CD4-positive, alpha-beta T cell (primary cell): Measurements from ENCODE around the gene INPP5F. TPM values are rescaled to one million over a fixed set of nuclear protein-coding genes. Genes with fewer than 3 reads are reported as not detected.

ENCODE experiments used
- ATAC-seq: fragments of 200-7000 bp; cut with Tn5 transposase; one replicate; pipeline ENCODE4 v1.10.0; 2022; ENCODE audit warnings: mild to moderate bottlenecking; ENCODE audit not compliant: poor library complexity
- CTCF ChIA-PET: fragments of 350-600 bp; sonication (Branson Sonifier 250); formaldehyde crosslinking; loops from one replicate; lab custom pipeline; 2021; ENCODE audit warnings: antibody characterized with exemption, inconsistent platforms; lab: Charles Lee
- POLR2A ChIA-PET: fragments of 350-600 bp; sonication (Branson Sonifier 250); formaldehyde crosslinking; loops from one replicate; lab custom pipeline; 2021; ENCODE audit warnings: antibody characterized with exemption, inconsistent platforms; lab: Charles Lee
- DNase-seq, 14 experiments: peaks; one replicate each; pipeline ENCODE4 v3.0.0-alpha.2; 2013 to 2020; ENCODE audit warnings: mixed read lengths in 2 of 14
- H3K27ac ChIP-seq, 2 donors: one replicate each; pipeline versions ENCODE4 v1.5.1 to v1.7.0; 2013; ENCODE audit warnings: low read length in 2 of 2, low read depth in 1 of 2, mild to moderate bottlenecking in 1 of 2
- H3K27me3 ChIP-seq, 2 experiments: 1 replicate in 1 of 2; 2 replicates in 1 of 2; pipeline versions ENCODE4 v1.6.1 to v1.7.0; 2013; ENCODE audit warnings: low read length in 2 of 2, control low read depth in 1 of 2, mild to moderate bottlenecking in 1 of 2, moderate library complexity in 1 of 2; ENCODE audit not compliant: insufficient read depth in 2 of 2, control insufficient read depth in 1 of 2
- H3K36me3 ChIP-seq: one replicate; pipeline ENCODE4 v1.6.1; 2013; ENCODE audit warnings: low read length, control low read depth; ENCODE audit not compliant: insufficient read depth
- H3K4me1 ChIP-seq: one replicate; pipeline ENCODE4 v1.6.1; 2013; ENCODE audit warnings: low read length, control low read depth; ENCODE audit not compliant: insufficient read depth
- H3K4me3 ChIP-seq: one replicate; pipeline ENCODE4 v1.5.1; 2013; ENCODE audit warnings: mild to moderate bottlenecking, low read length, moderate library complexity
- H3K9me3 ChIP-seq, 2 experiments: 1 replicate in 1 of 2; 2 replicates in 1 of 2; pipeline versions ENCODE4 v1.6.1 to v1.7.0; 2013; ENCODE audit warnings: low read length in 2 of 2, mild to moderate bottlenecking in 2 of 2, control low read depth in 1 of 2, moderate library complexity in 1 of 2; ENCODE audit not compliant: control insufficient read depth in 1 of 2, insufficient read depth in 1 of 2
- H3K27ac Mint-ChIP-seq: one replicate; pipeline ENCODE4 v1.8.0; 2020; ENCODE audit warnings: mixed read lengths
- H3K27me3 Mint-ChIP-seq: one replicate; pipeline ENCODE4 v1.8.0; 2021; ENCODE audit warnings: mixed read lengths
- H3K36me3 Mint-ChIP-seq: one replicate; pipeline ENCODE4 v1.8.0; 2021; ENCODE audit warnings: low read depth, mixed read lengths
- H3K4me1 Mint-ChIP-seq: one replicate; pipeline ENCODE4 v1.8.0; 2021; ENCODE audit warnings: low read depth, mixed read lengths
- H3K4me3 Mint-ChIP-seq: one replicate; pipeline ENCODE4 v1.8.0; 2020; ENCODE audit warnings: mild to moderate bottlenecking, mixed read lengths
- H3K9me3 Mint-ChIP-seq: one replicate; pipeline ENCODE4 v1.8.0; 2020; ENCODE audit warnings: mixed read lengths
- intact Hi-C, 2 experiments: fragments of 100-400 bp; cut with DNase I in 1 of 2; cut with micrococcal nuclease in 1 of 2; formaldehyde crosslinking; loops; one replicate each; pipeline versions ENCODE4 v1.15.1 to v1.9.0; 2023 to 2025; cut with DNase I, micrococcal nuclease
- total RNA-seq, 174 experiments: library from RNA in 2 of 174; stranded (reverse) in 2 of 174; gene quantifications; one replicate each; pipeline ENCODE4 v1.2.3 and lab custom pipeline; 2021 to 2026
- TF ChIP-seq, protein P1 (sequence below): fragments of 200-600 bp; IDR thresholded peaks from one replicate; pipeline ENCODE4 v1.8.0; 2022; ENCODE audit warnings: antibody characterized with exemption, mild to moderate bottlenecking

Gene INPP5F
- total RNA-seq, 2 experiments from 2014 or later = 6.2 to 6.4 TPM

DNA sequence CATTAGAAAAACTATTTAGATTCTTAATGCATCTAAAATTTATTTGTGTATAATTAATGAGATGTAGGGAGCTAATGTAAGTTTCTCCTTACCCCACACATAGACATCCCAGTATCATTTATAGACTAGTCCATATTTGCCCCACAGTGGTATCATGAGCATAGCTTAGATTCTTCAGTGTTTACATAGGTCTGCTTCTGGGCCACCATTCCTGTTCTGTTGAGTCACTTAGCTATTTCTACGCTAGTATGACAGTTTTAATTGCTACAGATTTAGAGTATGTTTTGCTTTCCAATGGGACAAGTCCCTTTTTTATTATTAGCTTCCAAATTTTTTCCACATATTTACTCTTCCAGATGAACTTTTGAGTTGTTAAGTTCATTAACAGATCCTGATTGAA lies 77.4 kb downstream of the INPP5F start:
- Histone ChIP-seq H3K4me3 (no peak overlapping the region), H3K27me3 (no peaks in the 10 kb centered on the region), H3K27ac (no peak overlapping the region), H3K4me1 (no peaks in the 10 kb centered on the region), H3K36me3 (no peaks in the 10 kb centered on the region), H3K9me3 (no peaks in the 10 kb centered on the region)
- Mint-ChIP-seq H3K9me3 (no peaks in the 10 kb centered on the region), H3K27ac (no peak overlapping the region), H3K4me3 (no peak overlapping the region), H3K27me3 (no peaks in the 10 kb centered on the region), H3K4me1 (no peaks in the 10 kb centered on the region), H3K36me3 (peaks cover 48% of the 10 kb centered on the region)
- TF ChIP-seq, protein P1, sequence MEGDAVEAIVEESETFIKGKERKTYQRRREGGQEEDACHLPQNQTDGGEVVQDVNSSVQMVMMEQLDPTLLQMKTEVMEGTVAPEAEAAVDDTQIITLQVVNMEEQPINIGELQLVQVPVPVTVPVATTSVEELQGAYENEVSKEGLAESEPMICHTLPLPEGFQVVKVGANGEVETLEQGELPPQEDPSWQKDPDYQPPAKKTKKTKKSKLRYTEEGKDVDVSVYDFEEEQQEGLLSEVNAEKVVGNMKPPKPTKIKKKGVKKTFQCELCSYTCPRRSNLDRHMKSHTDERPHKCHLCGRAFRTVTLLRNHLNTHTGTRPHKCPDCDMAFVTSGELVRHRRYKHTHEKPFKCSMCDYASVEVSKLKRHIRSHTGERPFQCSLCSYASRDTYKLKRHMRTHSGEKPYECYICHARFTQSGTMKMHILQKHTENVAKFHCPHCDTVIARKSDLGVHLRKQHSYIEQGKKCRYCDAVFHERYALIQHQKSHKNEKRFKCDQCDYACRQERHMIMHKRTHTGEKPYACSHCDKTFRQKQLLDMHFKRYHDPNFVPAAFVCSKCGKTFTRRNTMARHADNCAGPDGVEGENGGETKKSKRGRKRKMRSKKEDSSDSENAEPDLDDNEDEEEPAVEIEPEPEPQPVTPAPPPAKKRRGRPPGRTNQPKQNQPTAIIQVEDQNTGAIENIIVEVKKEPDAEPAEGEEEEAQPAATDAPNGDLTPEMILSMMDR = no peak
- ChIA-PET POLR2A (interaction anchor here (0.5 to 1.8 kb wide), 2 partner anchors 8 to 1205 kb away, joined by 4 to 5 read pairs; no protein-coding TSS in a partner anchor), CTCF (interaction anchor here (1.2 to 1.8 kb wide), 3 partner anchors 10 to 116 kb away, joined by 3 to 4 read pairs (median 3); no protein-coding TSS in a partner anchor)
- ATAC-seq (no peak), DNase-seq (no peak)
- intact Hi-C loops = no loop called here

DNA sequence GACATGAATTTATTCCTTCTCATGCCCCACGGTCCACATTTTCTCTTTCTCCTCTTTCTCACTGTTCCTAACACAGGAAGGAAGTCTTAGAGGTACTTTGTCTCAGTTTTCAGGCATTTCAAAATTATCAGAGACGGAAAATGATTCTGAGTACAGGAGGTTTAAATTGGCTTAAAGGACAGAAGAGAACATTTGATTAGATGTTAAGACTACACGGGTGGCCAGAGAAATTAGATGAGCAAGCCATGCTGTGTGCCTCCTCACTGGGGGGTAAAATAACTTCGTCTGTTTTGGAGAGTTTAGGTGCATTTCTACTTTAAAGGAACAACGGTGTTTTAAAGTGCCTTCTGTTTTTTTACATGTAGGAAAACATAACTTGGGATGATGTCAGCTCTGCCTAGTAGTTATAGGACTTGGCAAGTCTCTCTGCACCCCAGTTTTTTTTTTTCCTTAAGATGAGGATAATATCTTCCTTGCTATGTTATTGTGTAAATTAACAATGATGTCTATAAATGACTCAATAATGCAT lies 79.9 kb downstream of the INPP5F start:
- no peaks in the 10 kb centered on the region for H3K4me1 Mint-ChIP-seq
- H3K4me1 ChIP-seq = no peaks in the 10 kb centered on the region
- no peaks in the 10 kb centered on the region for H3K9me3 ChIP-seq
- no peak overlapping the region for H3K27ac ChIP-seq
- POLR2A ChIA-PET = no interaction called here
- no peaks in the 10 kb centered on the region for H3K27me3 Mint-ChIP-seq
- TF ChIP-seq, protein P1 = no peak
- H3K36me3 ChIP-seq = no peaks in the 10 kb centered on the region
- H3K4me3 ChIP-seq = no peak overlapping the region
- ATAC-seq (no peak), DNase-seq (no peak)
- no peak overlapping the region for H3K4me3 Mint-ChIP-seq
- H3K27ac Mint-ChIP-seq = no peak overlapping the region
- H3K9me3 Mint-ChIP-seq = no peaks in the 10 kb centered on the region
- peaks cover 41% of the 10 kb centered on the region for H3K36me3 Mint-ChIP-seq
- no peaks in the 10 kb centered on the region for H3K27me3 ChIP-seq
- intact Hi-C loops = no loop called here
- CTCF ChIA-PET = no interaction called here

DNA sequence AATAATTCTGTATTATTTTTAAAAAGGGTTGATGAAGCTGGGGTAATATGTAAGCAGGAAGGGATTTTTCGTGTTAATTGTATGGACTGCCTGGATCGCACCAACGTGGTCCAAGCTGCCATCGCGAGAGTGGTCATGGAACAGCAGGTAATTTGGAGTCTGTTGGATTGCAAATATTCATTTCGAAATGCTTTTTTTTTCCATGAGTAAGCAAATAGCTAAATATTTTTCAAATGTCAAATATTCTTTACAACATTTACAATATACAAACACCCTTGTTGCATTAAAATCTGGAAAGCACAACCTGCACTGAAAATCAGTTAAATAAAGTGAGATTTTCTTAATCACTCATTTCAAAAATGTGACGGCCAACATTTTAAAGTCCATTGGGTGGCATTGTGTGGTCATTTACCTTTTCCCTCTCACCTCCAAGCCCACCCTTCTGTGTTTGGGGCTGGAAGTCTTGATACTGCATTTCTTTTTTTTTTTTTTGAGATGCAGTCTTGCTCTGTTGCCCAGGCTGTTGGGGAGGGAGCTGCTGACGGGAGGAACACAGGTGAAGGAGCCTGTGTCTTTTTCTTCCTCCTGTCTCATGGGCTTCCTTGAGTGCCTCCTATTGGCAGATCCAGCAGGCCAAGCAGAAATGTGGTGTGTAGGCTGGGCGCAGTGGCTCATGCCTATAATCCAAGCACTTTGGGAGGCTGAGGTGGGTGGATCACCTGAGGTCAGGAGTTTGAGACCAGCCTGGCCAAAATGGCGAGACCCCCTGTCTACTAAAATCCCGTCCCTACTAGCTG lies 80.7 kb downstream of the INPP5F start:
- Histone ChIP-seq H3K27me3 (no peaks in the 10 kb centered on the region), H3K9me3 (no peaks in the 10 kb centered on the region), H3K4me1 (no peaks in the 10 kb centered on the region), H3K27ac (no peak overlapping the region), H3K36me3 (no peaks in the 10 kb centered on the region), H3K4me3 (no peak overlapping the region)
- Mint-ChIP-seq H3K4me3 (no peak overlapping the region), H3K9me3 (no peaks in the 10 kb centered on the region), H3K27ac (no peak overlapping the region), H3K36me3 (peaks cover 46% of the 10 kb centered on the region), H3K27me3 (no peaks in the 10 kb centered on the region), H3K4me1 (no peaks in the 10 kb centered on the region)
- intact Hi-C loops = no loop called here
- TF ChIP-seq, protein P1 = no peak
- POLR2A ChIA-PET = interaction anchor here (0.7 kb wide), 1 partner anchor 9 kb away, joined by 3 read pairs; no protein-coding TSS in a partner anchor
- ATAC-seq (no peak), DNase-seq (no peak)
- CTCF ChIA-PET = no interaction called here
